ENCODE measurements around the gene OR51B2. TPM values are rescaled to one million over a fixed set of nuclear protein-coding genes. Genes with fewer than 3 reads are reported as not detected.

Gene OR51B2
- total RNA-seq, 2 donors from 2014 or later, result not detected

GRCh38 chr11:5288108-5288905, 35.8 kb downstream of the OR51B2 start:
- no peak for TF ChIP-seq CTCF (IDR thresholded peaks at IDR 0.05)
- H3K4me1 ChIP-seq, result no peaks in the 10 kb centered on the region
- H3K4me3 ChIP-seq, result no peak overlapping the region
- H3K36me3 ChIP-seq, result no peaks in the 10 kb centered on the region
- no peaks in the 10 kb centered on the region for H3K9me3 ChIP-seq
- H3K27me3 ChIP-seq, result no peaks in the 10 kb centered on the region
- no peak overlapping the region for H3K27ac ChIP-seq
- DNase-seq (ENCODE audit: low spot score), result no peak

GRCh38 chr11:5286901-5287300, 37.2 kb downstream of the OR51B2 start:
- no peak overlapping the region for H3K27ac ChIP-seq
- TF ChIP-seq CTCF (IDR thresholded peaks at IDR 0.05), result no peak
- no peak for DNase-seq (ENCODE audit: low spot score)

GRCh38 chr11:5286351-5286750, 37.7 kb downstream of the OR51B2 start:
- Histone ChIP-seq H3K4me1 (no peaks in the 10 kb centered on the region), H3K27me3 (no peaks in the 10 kb centered on the region), H3K9me3 (no peaks in the 10 kb centered on the region), H3K36me3 (no peaks in the 10 kb centered on the region), H3K4me3 (no peak overlapping the region), H3K27ac (no peak overlapping the region)
- TF ChIP-seq CTCF (IDR thresholded peaks at IDR 0.05), result no peak
- no peak for DNase-seq (ENCODE audit: low spot score)

More at GRCh38 chr11:5286901-5287300, 37.2 kb downstream of the OR51B2 start:
- Histone ChIP-seq H3K36me3 (no peaks in the 10 kb centered on the region), H3K4me1 (no peaks in the 10 kb centered on the region), H3K9me3 (no peaks in the 10 kb centered on the region), H3K27me3 (no peaks in the 10 kb centered on the region), H3K4me3 (no peak overlapping the region)

GRCh38 chr11:5285703-5286340, 38.3 kb downstream of the OR51B2 start:
- DNase-seq (ENCODE audit: low spot score), result no peak
- Histone ChIP-seq H3K36me3 (no peaks in the 10 kb centered on the region), H3K4me3 (no peak overlapping the region), H3K27ac (no peak overlapping the region), H3K9me3 (no peaks in the 10 kb centered on the region), H3K27me3 (no peaks in the 10 kb centered on the region), H3K4me1 (no peaks in the 10 kb centered on the region)
- TF ChIP-seq CTCF (IDR thresholded peaks at IDR 0.05), result no peak

- Histone ChIP-seq H3K9me3 (no peaks in the 10 kb centered on the region), H3K4me1 (no peaks in the 10 kb centered on the region), H3K4me3 (no peak overlapping the region), H3K27ac (no peak overlapping the region), H3K36me3 (no peaks in the 10 kb centered on the region), H3K27me3 (no peaks in the 10 kb centered on the region)
- DNase-seq (ENCODE audit: low spot score), result no peak
- TF ChIP-seq CTCF (IDR thresholded peaks at IDR 0.05), result no peak
These were observed 39.5 kb downstream of the OR51B2 start for GRCh38 chr11:5284637-5285036.

Data from right atrium auricular region (tissue), 2 donors.